GM12878 (cell line): Measurements from ENCODE around the gene ABHD6. TPM values are rescaled to one million over a fixed set of nuclear protein-coding genes. Genes with fewer than 3 reads are reported as not detected.

Experiments used
- CBX5 ChIP-seq: sonication (generic); IDR thresholded peaks from 2 replicates; pipeline ENCODE4 v1.6.1; 2016; ENCODE audit warnings: low read depth, moderate library complexity, mild to moderate bottlenecking, inconsistent platforms
- JUND ChIP-seq: IDR thresholded peaks from 2 replicates; pipeline ENCODE4 v1.6.1; 2012; ENCODE audit warnings: low read depth, mild to moderate bottlenecking, low read length, improper control_type of control experiment, moderate library complexity
- KLF5 ChIP-seq: fragments of 450-650 bp; IDR thresholded peaks from 2 replicates; pipeline ENCODE4 v1.6.1; 2014; ENCODE audit warnings: mild to moderate bottlenecking; ENCODE audit not compliant: partially characterized antibody
- PAX5 ChIP-seq: IDR thresholded peaks from 2 replicates; pipeline ENCODE4 v1.6.1; 2011; ENCODE audit warnings: low read depth, low read length, borderline replicate concordance
- RAD51 ChIP-seq: fragments of 450-650 bp; IDR thresholded peaks from 2 replicates; pipeline ENCODE4 v1.6.1; 2016; ENCODE audit warnings: moderate library complexity, mild to moderate bottlenecking, inconsistent platforms
- RB1 ChIP-seq: fragments of 450-650 bp; formaldehyde crosslinking; IDR thresholded peaks from 2 replicates; pipeline ENCODE4 v1.6.1; 2017; ENCODE audit warnings: mild to moderate bottlenecking, borderline replicate concordance
- SREBF2 ChIP-seq: IDR thresholded peaks from 2 replicates; pipeline ENCODE4 v1.6.1; 2012; ENCODE audit warnings: mild to moderate bottlenecking, low read length
- TARDBP ChIP-seq: IDR thresholded peaks from 2 replicates; pipeline ENCODE4 v1.6.1; 2016; ENCODE audit warnings: borderline replicate concordance
- ZSCAN29 ChIP-seq: fragments of 450-650 bp; IDR thresholded peaks from 2 replicates; pipeline ENCODE4 v1.6.1; 2017; ENCODE audit warnings: mild to moderate bottlenecking, moderate library complexity
- ZZZ3 ChIP-seq: IDR thresholded peaks from 2 replicates; pipeline ENCODE4 v1.6.1; 2011; ENCODE audit warnings: low read depth; ENCODE audit not compliant: control insufficient read depth, insufficient read length
- polyA plus RNA-seq, 11 experiments: library from polyadenylated mRNA; depleted of rRNA in 4 of 11; unstranded in 6 of 11; stranded (reverse) in 5 of 11; fragments of >200 nt; fragmentation: Nextera tagmentation in 4 of 11; fragmentation: Illumina TruSeq in 1 of 11; extraction: Ambion mirVana in 4 of 11; extraction: Trizol in 1 of 11; gene quantifications; 1 replicate in 1 of 11; 2 replicates in 10 of 11; pipeline versions ENCODE4 v1.2.1 to v1.2.3, GENCODE V29; 2011 to 2016; ENCODE audit warnings: inconsistent platforms in 2 of 11, missing spikeins in 2 of 11, low read depth in 1 of 11
- total RNA-seq, 4 experiments: library from RNA; depleted of rRNA in 3 of 4; stranded (reverse); fragments of >200 nt in 3 of 4; fragmentation: Illumina TruSeq in 1 of 4; extraction: Trizol in 1 of 4; gene quantifications; 2 replicates each; pipeline versions ENCODE4 v1.2.1 to v1.2.3, GENCODE V29; 2013 to 2021
- TF ChIP-seq, protein P1 (sequence below): IDR thresholded peaks from 2 replicates; pipeline ENCODE4 v1.6.1; 2012; ENCODE audit warnings: improper control_type of control experiment, low read depth, low read length; ENCODE audit not compliant: insufficient replicate concordance
- TF ChIP-seq, protein P2 (sequence below): fragments of 150-350 bp; IDR thresholded peaks from 2 replicates; pipeline ENCODE4 v1.6.1; 2014; ENCODE audit warnings: mild to moderate bottlenecking, low read depth, low read length

The ABHD6 gene
- total and polyA plus RNA-seq, 10 of the 15 experiments (the other 5 are each of a cell fraction or from before 2014, with no cell fraction given), result 1.4 to 33.2 (median 3.2) TPM

DNA sequence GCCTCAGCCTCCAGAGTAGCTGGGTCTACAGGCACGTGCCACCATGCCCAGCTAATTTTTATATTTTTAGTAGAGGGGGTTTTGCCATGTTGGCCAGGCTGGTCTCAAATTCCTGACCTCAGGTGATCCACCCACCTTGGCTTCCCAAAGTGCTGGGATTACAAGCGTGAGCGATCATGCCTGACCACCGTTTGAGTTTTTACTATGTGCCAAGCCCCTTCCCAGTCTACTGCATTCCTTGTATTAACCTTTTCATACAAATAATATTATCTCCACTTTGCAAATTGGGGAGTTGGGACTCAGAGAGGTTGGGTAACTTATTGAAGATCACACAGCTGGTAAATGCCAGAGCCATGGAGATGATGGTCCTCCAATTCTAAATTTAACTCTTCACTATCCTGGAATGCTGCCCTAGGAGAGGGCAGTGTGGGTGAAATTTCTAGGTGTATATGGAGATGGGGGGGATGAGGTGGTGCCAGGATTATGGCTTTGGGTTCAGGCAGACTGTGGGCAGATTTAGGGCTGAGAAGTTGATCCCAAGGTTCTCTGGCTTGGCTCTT is 94.1 kb downstream of the ABHD6 start (continued):
- TF ChIP-seq PAX5, result no peak
- TF ChIP-seq SREBF2, result no peak
- no peak for TF ChIP-seq ZZZ3
- TF ChIP-seq, protein P1, sequence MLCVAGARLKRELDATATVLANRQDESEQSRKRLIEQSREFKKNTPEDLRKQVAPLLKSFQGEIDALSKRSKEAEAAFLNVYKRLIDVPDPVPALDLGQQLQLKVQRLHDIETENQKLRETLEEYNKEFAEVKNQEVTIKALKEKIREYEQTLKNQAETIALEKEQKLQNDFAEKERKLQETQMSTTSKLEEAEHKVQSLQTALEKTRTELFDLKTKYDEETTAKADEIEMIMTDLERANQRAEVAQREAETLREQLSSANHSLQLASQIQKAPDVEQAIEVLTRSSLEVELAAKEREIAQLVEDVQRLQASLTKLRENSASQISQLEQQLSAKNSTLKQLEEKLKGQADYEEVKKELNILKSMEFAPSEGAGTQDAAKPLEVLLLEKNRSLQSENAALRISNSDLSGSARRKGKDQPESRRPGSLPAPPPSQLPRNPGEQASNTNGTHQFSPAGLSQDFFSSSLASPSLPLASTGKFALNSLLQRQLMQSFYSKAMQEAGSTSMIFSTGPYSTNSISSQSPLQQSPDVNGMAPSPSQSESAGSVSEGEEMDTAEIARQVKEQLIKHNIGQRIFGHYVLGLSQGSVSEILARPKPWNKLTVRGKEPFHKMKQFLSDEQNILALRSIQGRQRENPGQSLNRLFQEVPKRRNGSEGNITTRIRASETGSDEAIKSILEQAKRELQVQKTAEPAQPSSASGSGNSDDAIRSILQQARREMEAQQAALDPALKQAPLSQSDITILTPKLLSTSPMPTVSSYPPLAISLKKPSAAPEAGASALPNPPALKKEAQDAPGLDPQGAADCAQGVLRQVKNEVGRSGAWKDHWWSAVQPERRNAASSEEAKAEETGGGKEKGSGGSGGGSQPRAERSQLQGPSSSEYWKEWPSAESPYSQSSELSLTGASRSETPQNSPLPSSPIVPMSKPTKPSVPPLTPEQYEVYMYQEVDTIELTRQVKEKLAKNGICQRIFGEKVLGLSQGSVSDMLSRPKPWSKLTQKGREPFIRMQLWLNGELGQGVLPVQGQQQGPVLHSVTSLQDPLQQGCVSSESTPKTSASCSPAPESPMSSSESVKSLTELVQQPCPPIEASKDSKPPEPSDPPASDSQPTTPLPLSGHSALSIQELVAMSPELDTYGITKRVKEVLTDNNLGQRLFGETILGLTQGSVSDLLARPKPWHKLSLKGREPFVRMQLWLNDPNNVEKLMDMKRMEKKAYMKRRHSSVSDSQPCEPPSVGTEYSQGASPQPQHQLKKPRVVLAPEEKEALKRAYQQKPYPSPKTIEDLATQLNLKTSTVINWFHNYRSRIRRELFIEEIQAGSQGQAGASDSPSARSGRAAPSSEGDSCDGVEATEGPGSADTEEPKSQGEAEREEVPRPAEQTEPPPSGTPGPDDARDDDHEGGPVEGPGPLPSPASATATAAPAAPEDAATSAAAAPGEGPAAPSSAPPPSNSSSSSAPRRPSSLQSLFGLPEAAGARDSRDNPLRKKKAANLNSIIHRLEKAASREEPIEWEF, result no peak
- no peak for TF ChIP-seq ZSCAN29
- no peak for TF ChIP-seq KLF5
- TF ChIP-seq CBX5, result no peak
- no peak for TF ChIP-seq JUND
- TF ChIP-seq RB1, result no peak
- TF ChIP-seq, protein P2, sequence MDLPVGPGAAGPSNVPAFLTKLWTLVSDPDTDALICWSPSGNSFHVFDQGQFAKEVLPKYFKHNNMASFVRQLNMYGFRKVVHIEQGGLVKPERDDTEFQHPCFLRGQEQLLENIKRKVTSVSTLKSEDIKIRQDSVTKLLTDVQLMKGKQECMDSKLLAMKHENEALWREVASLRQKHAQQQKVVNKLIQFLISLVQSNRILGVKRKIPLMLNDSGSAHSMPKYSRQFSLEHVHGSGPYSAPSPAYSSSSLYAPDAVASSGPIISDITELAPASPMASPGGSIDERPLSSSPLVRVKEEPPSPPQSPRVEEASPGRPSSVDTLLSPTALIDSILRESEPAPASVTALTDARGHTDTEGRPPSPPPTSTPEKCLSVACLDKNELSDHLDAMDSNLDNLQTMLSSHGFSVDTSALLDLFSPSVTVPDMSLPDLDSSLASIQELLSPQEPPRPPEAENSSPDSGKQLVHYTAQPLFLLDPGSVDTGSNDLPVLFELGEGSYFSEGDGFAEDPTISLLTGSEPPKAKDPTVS, result no peak
- TF ChIP-seq TARDBP, result no peak
- no peak for TF ChIP-seq RAD51
